HepG2 (cell line): ENCODE data around the gene PHRF1. TPM values are rescaled to one million over a fixed set of nuclear protein-coding genes. Genes with fewer than 3 reads are reported as not detected.

Source experiments
- ATF7-NPFF ChIP-seq: sonication (generic); formaldehyde crosslinking; IDR thresholded peaks from 2 replicates; pipeline ENCODE4 v1.8.1; 2023; ENCODE audit warnings: mild to moderate bottlenecking, low read depth, missing genetic modification reagents, moderate library complexity
- ERF ChIP-seq: IDR thresholded peaks from 2 replicates; pipeline ENCODE4 v1.6.1; 2018; ENCODE audit warnings: missing biosample characterization, missing genetic modification reagents
- FOXC1 ChIP-seq: sonication (generic); formaldehyde crosslinking; IDR thresholded peaks from 2 replicates; pipeline ENCODE4 v1.8.0; 2022; ENCODE audit warnings: mild to moderate bottlenecking, missing genetic modification reagents, borderline replicate concordance
- GABPB1 ChIP-seq: IDR thresholded peaks from 2 replicates; pipeline ENCODE4 v1.6.1; 2016; ENCODE audit warnings: mild to moderate bottlenecking, missing genetic modification reagents, moderate library complexity, missing compliant biosample characterization
- KDM5B ChIP-seq: sonication (generic); formaldehyde crosslinking; IDR thresholded peaks from 2 replicates; pipeline ENCODE4 v1.4.0; 2020; ENCODE audit warnings: missing genetic modification reagents, mild to moderate bottlenecking, borderline replicate concordance
- MED1 ChIP-seq: sonication (generic); formaldehyde crosslinking; IDR thresholded peaks from 2 replicates; pipeline ENCODE4 v1.4.0; 2020; ENCODE audit warnings: missing genetic modification reagents
- MXD1 ChIP-seq: sonication (generic); formaldehyde crosslinking; IDR thresholded peaks from 2 replicates; pipeline ENCODE4 v1.4.0; 2020; ENCODE audit warnings: mild to moderate bottlenecking, missing genetic modification reagents
- NR2F6 ChIP-seq, 2 experiments: IDR thresholded peaks; 2 replicates each; pipeline ENCODE4 v1.6.1; 2016; ENCODE audit warnings: antibody characterized with exemption in 1 of 2, mild to moderate bottlenecking in 1 of 2
- PAXIP1 ChIP-seq: sonication (generic); formaldehyde crosslinking; conservative IDR thresholded peaks from 2 replicates; pipeline ENCODE4 v1.4.0; 2020; ENCODE audit warnings: mild to moderate bottlenecking, missing genetic modification reagents, moderate library complexity
- SAP130 ChIP-seq: IDR thresholded peaks from 2 replicates; pipeline ENCODE4 v1.6.1; 2016; ENCODE audit warnings: low read depth
- polyA plus RNA-seq, 8 experiments: library from polyadenylated mRNA; depleted of rRNA in 3 of 8; stranded (reverse) in 7 of 8; unstranded in 1 of 8; fragments of >200 nt; fragmentation: Illumina TruSeq in 4 of 8; extraction: Trizol in 4 of 8; gene quantifications; 2 replicates each; pipeline versions ENCODE4 v1.2.1 to v1.2.3, GENCODE V29; 2011 to 2016; ENCODE audit warnings: low read depth in 4 of 8, missing spikeins in 1 of 8, mixed read lengths in 1 of 8; ENCODE audit not compliant: insufficient read depth in 1 of 8
- total RNA-seq, 5 experiments: library from RNA; depleted of rRNA; stranded (reverse); fragments of >200 nt; fragmentation: Illumina TruSeq; extraction: Trizol; gene quantifications; 2 replicates each; pipeline ENCODE4 v1.2.3, GENCODE V29; 2016; ENCODE audit warnings: low read depth in 1 of 5
- TF ChIP-seq, protein P1 (sequence below): sonication (generic); formaldehyde crosslinking; IDR thresholded peaks from 2 replicates; pipeline ENCODE4 v1.9.0; 2022; ENCODE audit warnings: low read depth, missing genetic modification reagents

PHRF1 gene
- total and polyA plus RNA-seq, 2 of the 13 experiments (the other 11 are each of a cell fraction or from before 2014, with no cell fraction given) = 8.2 to 16.7 TPM

DNA sequence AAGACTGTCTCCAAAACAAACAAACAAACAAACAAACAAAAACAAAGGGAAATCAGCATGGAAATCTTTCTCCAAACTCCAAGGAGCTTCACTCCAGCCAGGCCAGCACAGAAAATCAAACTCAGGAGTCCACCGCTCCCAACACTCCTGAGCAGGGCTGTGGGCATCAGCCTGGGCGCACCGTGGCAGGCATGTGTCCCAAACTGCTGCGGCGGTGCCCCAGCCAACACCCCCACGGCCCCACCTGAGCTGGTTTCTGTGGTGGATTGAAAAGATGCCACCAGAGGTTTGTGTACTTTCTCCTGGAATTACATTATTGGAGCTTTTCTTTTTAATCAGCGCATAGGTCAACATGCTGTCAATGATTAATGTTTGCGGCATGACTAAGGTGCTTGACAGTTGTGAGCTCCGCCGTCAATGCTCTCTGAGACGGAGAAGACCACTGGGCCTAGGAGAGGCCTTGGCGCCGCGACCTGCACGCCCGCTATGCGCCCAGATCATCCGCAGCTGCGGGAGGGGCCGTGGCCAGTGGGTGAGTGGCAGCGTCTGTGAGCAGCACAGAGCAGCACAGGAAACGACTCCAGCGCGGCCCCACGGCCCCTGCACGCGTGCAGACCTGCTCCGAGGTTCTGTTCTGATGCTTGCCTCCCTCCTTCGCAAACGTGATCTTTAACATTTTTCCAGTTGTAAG lies 78.9 kb downstream of the PHRF1 start (continued):
- TF ChIP-seq, protein P1, sequence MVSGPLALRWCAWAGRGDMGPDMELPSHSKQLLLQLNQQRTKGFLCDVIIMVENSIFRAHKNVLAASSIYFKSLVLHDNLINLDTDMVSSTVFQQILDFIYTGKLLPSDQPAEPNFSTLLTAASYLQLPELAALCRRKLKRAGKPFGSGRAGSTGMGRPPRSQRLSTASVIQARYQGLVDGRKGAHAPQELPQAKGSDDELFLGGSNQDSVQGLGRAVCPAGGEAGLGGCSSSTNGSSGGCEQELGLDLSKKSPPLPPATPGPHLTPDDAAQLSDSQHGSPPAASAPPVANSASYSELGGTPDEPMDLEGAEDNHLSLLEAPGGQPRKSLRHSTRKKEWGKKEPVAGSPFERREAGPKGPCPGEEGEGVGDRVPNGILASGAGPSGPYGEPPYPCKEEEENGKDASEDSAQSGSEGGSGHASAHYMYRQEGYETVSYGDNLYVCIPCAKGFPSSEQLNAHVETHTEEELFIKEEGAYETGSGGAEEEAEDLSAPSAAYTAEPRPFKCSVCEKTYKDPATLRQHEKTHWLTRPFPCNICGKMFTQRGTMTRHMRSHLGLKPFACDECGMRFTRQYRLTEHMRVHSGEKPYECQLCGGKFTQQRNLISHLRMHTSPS (CRISPR knock-in tag) = peak; percentile 48
- TF ChIP-seq MED1 (peak; percentile 66), MXD1 (CRISPR knock-in tag) (no peak), NR2F6 (IDR thresholded peaks at IDR 0.05) (no peak), NR2F6 (CRISPR knock-in tag; IDR thresholded peaks at IDR 0.05) (0 out of 2 replicates have a peak, but pooled peaks have one; percentile 38), PAXIP1 (CRISPR knock-in tag) (peak; percentile 74), ERF (CRISPR knock-in tag) (0 out of 2 replicates have a peak, but pooled peaks have one; percentile 33), ATF7-NPFF (no peak), SAP130 (CRISPR knock-in tag) (peak; percentile 92), KDM5B (CRISPR knock-in tag) (0 out of 2 replicates have a peak, but pooled peaks have one; percentile 34), GABPB1 (peak; percentile 53; the same call in 1 of the 2 replicates), FOXC1 (CRISPR knock-in tag) (no peak)
